Measurements from ENCODE around the gene AP1S1.
"Not testable (repeated sequence)": the region's sequence is repeated elsewhere in the genome, so short reads cannot be mapped to it uniquely, and the experiment has no call there.

Gene AP1S1

DNA sequence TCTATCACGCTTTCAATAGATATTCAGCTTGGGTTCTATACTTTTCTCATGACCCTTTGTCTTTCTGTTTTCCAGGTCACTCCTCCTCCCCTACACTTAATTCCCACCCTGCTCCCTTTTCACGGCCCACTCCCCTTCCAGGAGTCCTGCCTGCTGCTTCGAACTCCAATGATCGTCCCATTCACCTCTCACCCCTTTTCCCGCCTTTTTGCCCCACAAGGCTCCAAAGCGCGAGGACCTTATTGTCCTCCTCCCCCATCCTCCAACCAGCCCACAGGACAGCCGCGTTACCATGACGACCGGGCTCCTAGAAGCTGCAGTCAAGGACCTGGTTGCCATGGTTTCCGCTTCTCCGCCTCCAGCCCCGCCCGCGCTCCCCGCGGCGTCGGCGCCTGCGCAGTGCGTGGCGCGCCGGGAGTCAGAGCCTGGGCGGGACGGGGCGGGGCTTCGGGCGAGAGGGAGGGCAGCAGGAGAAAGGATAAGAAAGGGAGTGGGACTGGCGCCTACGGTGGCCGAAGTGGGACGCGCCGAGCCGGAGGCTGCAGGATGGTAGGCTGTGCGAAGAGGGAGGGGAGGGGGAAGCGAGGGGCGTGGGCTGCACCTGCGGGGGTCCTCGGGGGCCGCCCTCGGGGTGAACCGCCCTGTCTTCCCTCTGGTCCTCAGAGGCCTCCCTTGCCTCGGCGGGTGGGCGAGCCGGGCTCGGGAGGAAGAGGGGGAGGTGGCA is at the start of gene AP1S1:
Gene AP1S1 (plus strand): TSS at position 508 of the 724 bp plus-strand sequence. CDS start 39 bp downstream, at position 547.
- peak; percentile 38 to 56 for DNase-seq

DNA sequence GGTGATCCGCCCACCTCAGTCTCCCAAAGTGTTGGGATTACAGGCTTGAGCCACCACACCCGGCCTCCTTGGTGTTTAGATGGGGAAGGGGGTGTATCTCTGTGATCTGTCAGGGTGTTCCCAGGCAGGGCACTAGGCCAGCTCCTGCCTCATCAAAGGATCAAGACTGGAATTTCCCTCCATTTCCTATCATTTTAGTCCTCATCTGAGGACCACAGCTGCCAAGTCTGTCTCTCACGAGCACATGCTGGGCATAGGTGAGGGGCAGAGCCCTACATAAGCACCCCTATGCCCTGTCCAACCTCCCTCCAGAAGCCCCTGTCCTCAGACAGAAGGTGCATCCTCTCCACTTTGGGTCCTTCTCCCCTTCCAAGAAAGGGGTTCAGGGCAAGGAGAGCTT is 49.5 kb upstream of the AP1S1 start:
- DNase-seq: no peak

DNA sequence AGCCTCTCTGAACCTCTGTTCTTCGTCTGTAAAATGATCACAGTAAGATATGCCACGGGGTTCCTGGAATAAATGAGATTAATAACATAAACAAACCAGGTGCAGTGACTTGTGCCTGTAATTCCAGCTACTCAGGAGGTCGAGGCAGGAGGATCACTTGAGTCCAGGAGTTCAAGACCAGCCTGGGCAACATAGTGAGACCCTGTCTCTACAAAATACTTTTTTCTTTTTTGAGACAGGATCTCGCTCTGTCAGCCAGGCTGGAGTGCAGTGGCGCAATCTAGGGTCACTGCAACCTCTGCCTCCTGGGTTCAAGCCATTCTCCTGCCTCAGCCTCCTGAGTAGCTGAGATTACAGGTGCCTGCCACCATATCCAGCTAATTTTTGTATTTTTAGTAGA is 49.0 kb upstream of the AP1S1 start:
- not testable (repeated sequence) for DNase-seq

DNA sequence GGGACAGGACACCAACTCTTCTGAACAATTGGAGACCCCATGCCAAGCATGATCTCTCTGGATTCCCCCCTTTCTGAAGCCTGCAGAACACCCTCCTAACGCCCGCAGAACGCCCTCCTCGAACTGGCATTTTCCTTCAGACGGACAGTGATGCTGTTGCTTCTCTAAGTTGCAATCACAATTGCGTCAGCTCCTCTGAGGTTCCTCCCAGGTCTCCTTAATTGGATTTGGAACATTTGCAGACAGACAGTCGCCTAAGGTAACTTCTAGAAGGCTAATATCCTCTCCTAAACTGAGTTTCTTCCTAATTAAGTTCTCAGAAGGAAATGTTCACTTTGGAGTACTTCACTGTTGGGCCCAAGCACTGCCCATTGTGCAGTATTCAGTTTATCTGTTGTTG is 47.9 kb upstream of the AP1S1 start:
- DNase-seq: no peak

DNA sequence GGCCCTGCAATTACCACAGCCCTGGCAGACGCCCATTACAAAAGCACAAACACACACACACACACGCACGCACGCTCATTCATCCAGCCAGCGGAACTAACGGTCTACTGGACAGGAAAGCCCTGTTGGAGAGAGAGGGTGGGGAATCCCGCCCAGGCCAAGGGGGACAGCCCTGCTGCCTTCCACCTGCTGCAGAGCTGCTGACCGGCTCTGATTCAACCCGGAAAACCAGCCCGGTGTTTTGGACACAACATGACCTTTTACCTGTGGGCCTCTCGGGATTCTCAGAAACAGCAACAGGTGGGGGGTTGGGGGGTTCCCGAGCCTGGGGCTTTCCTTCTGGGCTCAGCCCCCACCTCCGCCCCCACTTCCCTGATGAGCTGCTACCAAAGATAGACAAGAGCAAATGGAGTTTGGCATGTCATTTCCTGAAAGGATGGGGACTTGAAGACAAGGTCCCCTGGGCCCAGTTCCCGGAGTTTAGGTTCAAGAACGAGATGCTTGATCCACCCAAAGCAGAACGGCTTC is 45.9 kb upstream of the AP1S1 start:
- DNase-seq: no peak

DNA sequence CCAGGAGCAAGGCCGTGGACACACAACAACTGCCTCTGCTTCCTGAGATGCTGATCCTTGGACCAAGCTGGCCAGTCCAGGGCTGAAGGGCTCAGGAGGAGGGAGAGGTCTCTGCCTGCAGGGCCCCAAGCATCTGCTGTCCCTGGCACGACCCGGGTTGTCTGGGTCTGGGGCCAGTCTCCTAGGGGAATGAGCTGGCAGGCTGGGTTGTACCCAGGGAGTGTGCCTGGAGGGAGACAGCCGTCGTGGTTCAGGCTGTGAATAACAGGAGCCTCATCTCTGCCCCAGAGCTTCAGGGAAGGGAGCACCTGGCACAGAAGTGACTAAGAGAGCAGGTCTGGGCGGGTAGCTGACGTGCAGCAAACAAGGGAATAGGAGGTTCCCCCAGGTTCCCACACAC is 45.3 kb upstream of the AP1S1 start:
- DNase-seq: no peak

DNA sequence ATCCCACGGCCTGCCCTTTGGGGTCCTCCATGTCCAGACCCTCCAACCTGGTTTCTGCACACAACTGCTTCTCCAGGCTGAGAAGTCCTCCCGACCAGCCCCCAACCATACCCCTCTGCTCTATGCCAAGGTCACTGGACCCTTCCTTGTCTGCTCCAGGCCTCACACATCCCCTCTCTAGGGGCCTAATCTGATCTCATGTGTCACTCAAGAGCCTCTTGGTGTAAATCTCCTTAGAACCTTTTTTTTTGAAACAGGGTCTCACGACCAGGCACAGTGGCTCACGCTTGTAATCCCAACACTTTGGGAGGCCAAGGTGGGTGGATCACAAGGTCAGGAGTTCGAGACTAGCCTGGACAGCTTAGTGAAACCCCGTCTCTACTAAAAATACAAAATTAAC is 44.9 kb upstream of the AP1S1 start:
- DNase-seq: no peak

DNA sequence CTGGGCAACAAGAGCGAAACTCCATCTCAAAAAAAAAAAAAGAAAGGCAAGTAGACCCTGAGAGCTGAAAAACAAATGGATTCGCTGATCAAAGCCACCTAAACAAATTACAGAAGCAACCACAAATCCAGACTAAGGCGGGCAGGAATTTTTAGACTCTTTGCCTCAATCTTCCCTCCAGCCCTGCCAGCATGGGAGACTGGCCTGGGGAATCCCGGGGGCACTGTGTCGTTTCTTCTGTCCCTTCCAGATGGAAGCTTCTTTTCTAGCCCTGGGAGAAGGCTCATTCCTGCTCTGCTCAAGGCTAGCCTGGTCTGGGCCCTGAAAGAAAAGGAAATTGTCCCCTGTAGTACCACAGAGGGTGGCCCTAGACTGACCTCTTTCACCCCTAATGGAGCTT is 43.0 kb upstream of the AP1S1 start:
- no peak for DNase-seq

DNA sequence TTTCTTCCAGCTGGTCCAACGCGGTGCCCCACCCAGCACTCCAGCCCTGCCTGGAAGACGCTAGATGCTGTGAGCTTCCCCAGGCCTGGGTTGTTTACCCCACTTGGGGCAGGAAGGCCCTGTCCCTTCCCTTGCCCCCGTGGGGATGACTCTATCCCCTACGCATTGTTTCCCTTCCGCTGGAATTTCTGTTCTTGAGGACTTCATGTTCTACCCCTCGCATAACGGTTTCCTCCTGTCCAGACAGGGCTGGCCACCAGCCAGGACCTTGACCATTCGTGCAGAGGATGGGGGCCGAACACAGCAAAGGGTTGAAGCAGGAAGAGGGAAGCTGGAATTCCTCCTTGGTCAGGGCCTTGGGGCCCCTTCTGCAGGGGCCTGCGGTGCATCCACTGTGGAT is 42.0 kb upstream of the AP1S1 start:
- DNase-seq: no peak

DNA sequence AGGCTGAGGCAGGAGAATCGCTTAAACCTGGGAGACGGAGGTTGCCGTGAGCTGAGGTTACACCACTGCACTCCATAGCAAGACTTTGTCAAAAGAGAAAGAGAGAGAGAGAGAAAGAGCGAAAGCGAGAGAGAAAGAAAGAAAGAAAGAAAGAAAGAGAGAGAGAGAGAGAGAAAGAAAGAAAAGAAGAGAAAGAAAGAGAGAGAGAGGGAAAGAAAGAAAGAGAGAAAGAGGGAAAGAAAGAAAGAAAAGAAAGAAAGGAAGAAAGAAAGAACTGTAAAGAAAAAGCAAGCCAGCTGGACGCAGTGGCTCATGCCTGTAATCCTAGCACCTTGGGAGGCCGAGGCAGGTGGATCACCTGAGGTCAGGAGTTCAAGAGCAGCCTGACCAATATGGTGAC is 41.1 kb upstream of the AP1S1 start:
- not testable (repeated sequence) for DNase-seq

DNA sequence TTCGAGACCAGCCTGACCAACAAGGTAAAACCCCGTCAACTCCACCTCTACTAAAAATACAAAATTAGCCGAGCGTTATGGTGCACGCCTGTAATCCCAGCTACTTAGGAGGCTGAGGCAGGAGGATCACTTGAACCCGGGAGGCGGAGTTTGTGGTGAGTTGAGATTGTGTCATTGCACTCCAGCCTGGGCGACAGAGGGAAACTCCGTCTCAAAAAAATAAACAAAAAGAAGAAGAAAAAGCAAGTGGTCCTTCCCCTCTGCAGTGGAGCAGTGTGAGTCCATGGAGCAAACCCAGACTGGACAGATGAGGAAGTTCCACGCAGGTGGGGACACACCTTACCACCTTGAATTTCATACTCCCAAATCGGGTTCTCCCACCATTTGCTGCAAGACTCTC is 40.4 kb upstream of the AP1S1 start:
- DNase-seq: no peak

DNA sequence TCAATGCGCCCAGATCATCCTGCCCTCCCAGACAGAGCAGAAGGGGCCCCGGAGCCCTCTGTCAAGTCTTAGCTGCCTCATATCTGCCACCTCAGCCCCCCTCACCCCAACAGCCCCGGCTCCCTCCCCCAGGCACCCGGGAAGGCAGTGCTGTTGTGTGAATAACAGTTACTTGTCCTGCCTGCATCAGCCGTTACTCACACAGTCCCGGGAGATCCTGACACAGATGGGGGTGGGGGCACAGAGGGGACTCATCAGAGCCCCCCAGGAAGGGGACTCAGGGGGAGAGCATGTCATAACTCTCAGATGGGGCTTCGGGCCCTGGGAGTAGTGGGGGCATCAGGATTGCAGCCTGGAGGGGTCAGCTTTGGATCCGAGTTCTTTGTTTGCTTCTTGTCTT is 39.8 kb upstream of the AP1S1 start:
- DNase-seq: no peak

DNA sequence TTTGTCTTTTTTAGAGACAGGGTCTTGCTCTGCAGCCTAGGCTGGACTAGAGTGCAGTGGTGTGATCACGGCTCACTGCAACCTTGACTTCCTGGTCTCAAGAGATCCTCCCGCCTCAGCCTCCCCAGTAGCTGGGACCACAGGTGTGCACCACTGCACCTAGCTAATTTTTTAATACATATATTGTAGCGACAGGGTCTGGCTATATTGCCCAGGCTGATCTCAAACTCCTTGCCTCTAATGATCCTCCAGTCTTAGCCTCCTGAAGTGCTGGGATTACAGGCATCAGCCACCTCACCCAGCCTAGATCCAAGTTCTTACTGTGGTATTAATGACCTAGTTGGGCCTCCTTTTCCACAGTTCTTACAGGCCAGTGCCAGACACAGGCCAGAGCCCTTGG is 39.1 kb upstream of the AP1S1 start:
- DNase-seq: no peak

DNA sequence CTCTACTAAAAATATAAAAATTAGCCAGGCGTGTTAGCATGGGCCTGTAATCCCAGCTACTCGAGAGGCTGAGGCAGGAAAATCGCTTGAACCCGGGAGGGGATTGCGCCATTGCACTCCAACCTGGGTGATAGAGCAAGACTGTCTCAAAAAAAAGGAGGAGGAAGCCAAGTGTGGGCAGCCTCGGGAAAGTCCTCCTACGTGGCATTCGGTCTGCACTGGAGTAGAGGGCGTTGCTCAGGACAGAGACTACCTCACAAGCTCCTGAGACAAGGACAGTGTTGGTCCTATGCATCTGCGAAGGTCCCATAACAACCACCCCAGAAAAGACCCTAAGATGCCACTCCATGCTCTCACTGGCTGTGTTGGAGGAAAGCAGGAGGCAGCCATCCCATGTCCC is 37.4 kb upstream of the AP1S1 start:
- DNase-seq: no peak

DNA sequence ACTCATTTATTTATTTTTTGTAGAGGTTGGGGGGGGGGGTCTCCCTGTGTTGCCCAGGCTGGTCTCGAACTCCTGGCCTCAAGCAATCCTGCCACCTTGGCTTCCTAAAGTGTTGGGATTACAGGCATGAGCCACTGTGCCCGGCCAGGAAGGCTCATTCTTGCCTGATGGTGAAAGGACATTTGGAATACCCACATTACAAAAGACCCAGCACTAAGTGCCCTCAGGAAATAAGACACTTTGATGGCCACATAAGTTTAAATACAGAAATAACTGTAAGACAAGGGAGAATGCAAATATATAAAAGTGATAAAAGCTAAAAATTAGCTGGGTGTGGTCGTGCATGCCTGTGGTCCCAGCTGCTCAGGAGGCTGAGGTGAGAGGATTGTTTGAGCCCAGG is 35.4 kb upstream of the AP1S1 start:
- DNase-seq: no peak

DNA sequence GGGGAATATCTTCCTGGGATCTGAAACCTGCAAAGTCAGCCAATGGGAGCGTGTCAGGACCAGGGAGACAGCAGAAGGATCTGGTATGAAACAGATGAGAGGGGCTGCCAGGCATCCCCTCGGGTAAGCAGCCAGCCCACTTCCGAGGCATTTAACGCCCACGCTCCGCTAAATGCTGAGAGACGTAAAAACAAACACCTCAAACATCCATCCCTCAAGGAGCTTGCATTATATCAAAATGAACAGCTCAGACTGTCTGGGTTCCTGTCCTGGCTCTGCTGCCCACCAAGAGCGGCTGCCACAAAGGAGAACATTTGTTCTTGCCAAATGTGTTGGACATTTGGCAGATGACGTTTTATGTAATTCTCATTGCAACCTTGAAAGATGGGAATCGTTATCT is 34.4 kb upstream of the AP1S1 start:
- no peak for DNase-seq

DNA sequence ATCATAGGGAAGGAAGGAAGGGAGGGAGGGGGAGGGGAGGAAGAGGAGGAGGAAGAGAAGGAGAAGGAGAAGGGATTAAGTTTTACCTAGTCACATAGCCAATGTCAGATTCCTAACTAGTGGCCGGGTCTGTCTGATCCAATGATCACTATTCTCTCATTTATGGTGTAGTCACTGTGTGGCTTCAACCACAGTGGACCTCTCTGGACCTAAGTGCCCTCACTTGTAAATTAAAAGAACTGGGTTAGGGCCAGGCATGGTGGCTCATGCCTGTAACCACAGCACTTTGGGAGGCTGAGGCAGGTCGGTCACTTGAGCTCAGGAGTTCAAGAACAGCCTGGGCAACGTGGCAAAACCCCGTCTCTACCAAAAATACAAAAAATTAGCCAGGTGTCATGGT is 34.0 kb upstream of the AP1S1 start:
- no peak for DNase-seq

DNA sequence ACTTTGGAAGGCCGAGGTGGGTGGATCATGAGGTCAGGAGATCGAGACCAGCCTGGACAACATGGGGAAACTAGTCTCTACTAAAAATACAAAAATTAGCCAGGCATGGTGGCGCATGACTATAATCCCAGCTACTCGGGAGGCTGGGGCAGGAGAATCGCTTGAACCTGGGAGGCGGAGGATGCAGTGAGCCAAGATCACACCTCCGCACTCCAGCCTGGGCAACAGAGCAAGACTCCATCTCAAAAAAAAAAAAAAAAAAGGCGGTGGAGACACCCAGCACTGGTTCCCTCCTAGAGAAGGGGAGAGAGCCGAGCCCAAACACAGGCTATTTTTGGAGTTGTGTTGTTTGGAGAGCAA is 32.7 kb upstream of the AP1S1 start:
- not testable (repeated sequence) for DNase-seq

DNA sequence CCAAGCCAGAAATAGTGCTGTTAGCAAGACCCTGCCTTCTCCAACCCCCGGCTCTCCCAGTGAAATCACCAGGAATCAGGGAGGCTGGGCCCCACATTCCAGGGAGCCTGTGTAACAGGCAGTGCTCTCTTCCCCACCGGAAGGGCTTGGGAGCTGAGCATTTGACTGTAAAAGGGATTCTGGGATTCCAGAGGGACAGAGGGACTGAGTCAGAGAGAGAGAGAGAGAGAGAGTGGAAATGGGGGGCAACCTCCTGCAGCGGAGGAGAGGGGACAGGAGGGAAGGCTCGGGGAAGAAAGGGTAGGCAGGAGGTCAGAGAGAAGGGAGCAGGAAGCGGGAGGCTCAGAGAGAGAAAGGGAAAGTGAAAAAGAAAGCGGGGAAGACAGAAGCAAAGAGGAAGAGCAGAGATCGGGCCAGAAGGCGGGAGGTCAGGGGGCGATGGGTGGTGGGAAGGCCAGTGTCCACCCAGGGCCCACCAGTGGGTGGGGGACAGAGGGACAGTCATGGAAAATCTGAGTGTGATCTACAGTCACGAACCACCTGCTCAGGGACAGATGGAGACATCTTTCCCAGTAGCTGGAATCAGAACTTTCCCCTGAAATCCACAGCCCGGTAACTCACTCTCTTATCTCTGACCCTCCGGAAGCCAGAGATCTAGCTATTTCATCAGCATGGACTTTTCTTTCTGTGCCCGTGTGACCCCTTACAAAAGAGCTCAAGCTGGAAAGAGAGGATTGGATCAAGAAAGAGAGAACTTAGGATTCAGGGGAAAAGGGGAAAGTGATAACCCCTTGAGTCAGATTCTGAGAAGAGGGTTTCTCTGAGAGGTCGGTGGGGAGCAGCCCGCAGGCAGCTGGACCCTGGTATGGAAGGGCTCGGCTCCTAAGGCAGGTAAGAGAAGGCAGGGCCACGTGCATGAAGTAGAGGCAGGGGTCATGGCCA is 32.0 kb upstream of the AP1S1 start:
- no peak for DNase-seq

DNA sequence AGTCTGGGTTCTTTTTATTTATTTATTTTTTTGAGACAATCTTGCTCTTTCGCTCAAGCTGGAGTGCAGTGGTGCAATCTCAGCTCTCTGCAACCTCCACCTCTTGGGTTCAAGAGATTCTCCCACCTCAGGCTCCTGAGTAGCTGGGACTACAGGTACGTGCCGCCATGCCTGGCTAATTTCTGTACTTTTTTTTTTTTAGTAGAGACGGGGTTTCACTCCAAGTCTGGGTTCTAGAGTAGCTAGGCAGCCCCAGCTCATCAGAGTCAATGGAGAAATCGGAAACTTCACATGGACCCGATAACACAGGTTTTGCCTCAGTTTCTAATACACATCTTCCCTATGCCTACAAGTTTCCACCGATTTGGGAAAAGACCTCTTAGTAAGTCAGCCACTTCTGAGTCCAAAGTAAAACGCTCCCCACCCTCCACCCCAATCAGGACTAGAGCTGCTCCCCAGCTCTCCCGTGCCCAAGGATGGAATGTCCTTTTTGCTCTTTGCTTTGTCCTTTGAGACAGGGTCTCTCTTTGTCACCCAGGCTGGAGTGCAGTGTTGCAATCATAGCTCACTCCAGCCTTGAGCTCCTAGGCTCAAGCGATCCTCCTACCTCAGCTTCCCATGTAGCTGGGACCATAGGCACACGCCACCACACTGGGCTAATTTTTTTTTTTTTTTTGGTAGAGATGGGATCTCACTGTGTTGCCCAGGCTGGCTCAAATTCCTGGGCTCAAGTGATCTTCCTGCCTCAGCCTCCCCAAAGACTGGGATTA is 31.2 kb upstream of the AP1S1 start:
- DNase-seq: no peak

DNA sequence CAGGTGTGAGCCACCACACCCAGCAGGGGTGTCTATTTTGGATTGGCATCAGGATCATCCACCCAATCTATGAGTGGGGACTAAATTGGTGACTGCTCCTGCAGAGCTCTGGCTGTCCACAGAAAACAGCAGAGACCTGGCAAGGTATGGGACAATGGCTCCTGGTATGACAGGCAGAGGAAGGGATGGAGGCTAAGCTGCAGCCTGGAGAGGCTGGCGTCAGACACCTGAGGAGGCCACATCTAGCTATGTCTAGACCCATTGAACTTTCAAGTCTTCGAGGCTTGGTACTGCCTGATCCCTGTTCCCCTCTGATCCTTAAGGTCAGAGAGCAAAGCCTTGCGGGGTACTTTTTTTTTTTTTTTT is 30.6 kb upstream of the AP1S1 start:
- no peak for DNase-seq

DNA sequence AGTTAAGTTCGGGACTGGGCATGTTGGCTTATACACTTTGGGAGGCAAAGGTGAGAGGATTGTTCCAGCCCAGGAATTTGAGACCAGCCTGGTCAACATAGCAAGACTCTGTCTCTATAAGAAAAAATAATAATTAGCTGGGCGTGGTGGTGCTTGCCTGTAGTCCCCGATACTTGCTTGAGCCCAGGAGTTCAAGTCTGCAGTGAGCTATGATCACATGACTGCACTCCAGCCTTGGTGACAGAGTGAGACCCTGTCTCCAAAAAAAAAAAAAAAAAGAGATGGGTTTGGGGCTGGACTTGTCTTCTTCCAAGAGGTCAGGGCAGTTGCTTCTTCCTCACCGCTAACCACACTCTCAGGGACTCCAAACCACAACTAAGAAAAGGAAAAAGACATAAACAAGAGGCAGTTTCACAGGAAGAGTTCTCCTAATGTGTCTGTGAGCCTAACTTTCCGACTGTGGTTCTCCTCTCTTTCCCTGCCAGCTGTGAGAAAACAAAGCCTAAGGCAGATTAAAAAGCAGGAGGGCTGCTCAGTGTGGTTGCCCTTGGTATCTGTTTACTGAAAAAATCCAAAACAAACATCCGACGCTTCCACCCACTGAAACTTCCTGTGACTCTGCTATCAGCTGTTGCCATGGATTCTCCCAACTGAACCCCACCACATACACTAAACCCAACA is 29.8 kb upstream of the AP1S1 start:
- DNase-seq: peak; percentile 12 to 22

Data from Kasumi-1 (cell line).